Measurements from ENCODE around the gene CCDC3.
"Not testable (repeated sequence)": the region's sequence is repeated elsewhere in the genome, so short reads cannot be mapped to it uniquely, and the experiment has no call there.

CCDC3 gene

DNA sequence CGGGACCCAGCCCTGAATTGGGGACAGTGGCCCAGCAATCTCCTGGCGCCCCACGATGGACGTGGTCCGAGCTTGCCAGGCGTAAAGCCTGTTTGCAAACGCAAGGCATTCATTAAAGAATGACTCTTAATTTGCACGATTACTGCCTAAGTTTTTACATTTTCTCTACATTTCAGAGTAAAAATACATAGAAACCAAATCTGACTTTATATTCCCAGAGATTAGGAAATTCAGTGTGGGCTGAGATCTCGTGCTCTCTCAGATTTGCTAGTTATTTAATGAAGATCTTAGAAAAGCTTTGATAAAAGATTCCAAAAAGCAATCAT is 337 bp upstream of the CCDC3 start:
- peak overlapping the region; percentile 17 for H3K4me3 ChIP-seq (replicated peaks; ENCODE audit: low read depth, low read length)
- no peak for DNase-seq (ENCODE audit: low read depth)
- TF ChIP-seq, protein P1, sequence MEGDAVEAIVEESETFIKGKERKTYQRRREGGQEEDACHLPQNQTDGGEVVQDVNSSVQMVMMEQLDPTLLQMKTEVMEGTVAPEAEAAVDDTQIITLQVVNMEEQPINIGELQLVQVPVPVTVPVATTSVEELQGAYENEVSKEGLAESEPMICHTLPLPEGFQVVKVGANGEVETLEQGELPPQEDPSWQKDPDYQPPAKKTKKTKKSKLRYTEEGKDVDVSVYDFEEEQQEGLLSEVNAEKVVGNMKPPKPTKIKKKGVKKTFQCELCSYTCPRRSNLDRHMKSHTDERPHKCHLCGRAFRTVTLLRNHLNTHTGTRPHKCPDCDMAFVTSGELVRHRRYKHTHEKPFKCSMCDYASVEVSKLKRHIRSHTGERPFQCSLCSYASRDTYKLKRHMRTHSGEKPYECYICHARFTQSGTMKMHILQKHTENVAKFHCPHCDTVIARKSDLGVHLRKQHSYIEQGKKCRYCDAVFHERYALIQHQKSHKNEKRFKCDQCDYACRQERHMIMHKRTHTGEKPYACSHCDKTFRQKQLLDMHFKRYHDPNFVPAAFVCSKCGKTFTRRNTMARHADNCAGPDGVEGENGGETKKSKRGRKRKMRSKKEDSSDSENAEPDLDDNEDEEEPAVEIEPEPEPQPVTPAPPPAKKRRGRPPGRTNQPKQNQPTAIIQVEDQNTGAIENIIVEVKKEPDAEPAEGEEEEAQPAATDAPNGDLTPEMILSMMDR (IDR thresholded peaks at IDR 0.05; ENCODE audit: low read length, missing control alignments), result no peak

DNA sequence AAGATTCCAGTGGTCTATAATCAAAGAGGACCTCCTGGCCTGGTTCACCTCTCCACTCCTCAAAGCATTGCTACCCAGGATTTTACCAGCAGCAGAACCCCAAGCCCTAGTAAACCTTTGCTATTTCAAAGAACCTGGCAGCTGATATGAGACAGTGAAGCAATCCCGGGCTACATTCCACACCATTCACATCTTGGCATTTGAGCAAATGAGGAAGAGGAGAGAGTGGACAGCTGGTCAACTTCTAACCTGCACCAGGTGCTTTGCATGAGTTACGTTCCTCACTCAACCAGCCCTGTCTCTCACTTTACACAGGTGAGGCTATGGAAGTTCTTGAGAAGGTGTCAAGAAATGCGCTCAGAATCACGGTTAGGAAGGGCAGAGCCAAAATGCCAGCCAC is 1.1 kb downstream of the CCDC3 start:
- no peak overlapping the region for H3K4me3 ChIP-seq (replicated peaks; ENCODE audit: low read depth, low read length)
- no peak for DNase-seq (ENCODE audit: low read depth)
- TF ChIP-seq, protein P1 (IDR thresholded peaks at IDR 0.05; ENCODE audit: low read length, missing control alignments), result no peak

DNA sequence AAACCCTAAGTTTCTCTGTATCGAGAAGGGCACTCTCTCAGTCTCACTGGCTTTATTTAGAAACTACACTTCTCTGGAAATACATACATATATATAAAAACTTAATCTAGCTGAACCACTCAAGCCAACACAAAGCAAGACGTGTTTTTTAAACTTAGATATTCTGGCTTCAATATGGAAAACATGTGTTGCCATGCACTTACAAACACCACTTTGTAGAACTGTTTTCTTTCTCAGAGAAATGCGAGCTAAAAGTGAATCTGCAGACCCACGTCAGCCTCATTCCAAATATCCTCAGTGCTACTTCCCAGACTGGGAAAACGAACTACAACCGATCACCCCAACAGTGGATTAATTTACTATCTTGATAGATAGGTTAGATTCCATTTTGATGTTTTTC is 1.7 kb downstream of the CCDC3 start:
- DNase-seq (ENCODE audit: low read depth), result no peak

DNA sequence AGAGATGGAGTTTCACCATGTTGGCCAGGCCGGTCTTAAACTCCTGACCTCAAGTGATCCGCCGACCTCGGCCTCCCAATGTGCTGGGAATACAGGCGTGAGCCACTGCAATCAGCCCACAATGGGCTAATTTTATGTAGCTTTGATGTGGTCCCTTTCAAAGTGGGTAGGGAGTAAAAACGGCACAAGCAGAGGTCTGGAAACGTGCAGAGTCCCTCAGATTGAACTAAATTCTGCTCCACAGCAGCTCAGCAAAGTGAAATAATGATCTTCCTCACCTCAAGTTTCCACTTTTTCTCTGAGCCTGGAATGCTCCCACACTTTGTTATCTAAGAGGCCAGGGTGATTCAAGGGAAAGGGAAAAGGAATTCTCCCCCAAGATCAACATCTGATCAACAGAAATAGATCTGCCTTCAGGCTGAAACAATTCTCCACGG is 6.1 kb downstream of the CCDC3 start:
- DNase-seq (ENCODE audit: low read depth), result no peak
- H3K4me3 ChIP-seq (replicated peaks; ENCODE audit: low read depth, low read length), result no peak overlapping the region
- TF ChIP-seq, protein P1 (IDR thresholded peaks at IDR 0.05; ENCODE audit: low read length, missing control alignments), result no peak

More for the DNA sequence above, 1.7 kb downstream of the CCDC3 start:
- TF ChIP-seq, protein P1 (IDR thresholded peaks at IDR 0.05; ENCODE audit: low read length, missing control alignments), result no peak
- no peak overlapping the region for H3K4me3 ChIP-seq (replicated peaks; ENCODE audit: low read depth, low read length)

DNA sequence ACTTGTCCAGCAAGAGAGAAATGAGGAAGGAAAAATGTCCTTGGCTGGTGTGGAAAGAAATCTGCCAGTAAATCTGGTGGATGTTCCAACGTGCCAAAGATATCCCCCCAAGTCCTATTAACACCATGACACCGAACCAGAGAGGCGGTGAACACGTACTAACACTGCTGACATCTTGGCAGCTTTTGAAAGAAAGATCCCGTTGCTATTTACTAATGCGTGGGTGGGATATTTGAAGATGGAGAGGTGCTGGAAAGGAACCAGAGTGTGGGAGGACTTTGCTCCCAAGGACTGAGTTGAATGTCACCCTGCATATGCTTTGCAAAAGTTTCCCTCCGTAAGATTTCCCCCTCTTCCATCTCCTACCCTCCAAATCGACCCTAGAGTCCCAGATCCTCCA is 7.9 kb downstream of the CCDC3 start:
- DNase-seq (ENCODE audit: low read depth), result no peak
- no peak overlapping the region for H3K4me3 ChIP-seq (replicated peaks; ENCODE audit: low read depth, low read length)
- TF ChIP-seq, protein P1 (IDR thresholded peaks at IDR 0.05; ENCODE audit: low read length, missing control alignments), result no peak

DNA sequence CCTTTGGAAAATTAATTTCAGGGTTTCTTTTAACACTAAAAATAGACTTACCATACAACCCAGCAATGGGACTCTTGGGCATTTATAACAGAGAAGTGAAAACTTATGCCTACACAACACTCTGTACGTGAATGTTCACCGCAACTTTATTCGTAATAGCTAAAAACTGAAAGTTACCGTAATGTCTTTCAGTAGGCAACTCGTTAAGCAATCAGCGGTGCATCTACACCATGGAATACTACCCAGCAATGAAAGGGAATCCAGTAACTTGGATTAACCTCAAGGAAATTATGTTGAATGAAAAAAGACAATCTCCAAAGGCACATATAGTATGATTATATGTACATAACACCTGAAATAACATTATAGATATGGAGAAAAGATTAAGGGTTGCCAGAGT is 16.2 kb downstream of the CCDC3 start:
- no peak for DNase-seq (ENCODE audit: low read depth)
- TF ChIP-seq, protein P1 (IDR thresholded peaks at IDR 0.05; ENCODE audit: low read length, missing control alignments), result no peak
- no peak overlapping the region for H3K4me3 ChIP-seq (replicated peaks; ENCODE audit: low read depth, low read length)

DNA sequence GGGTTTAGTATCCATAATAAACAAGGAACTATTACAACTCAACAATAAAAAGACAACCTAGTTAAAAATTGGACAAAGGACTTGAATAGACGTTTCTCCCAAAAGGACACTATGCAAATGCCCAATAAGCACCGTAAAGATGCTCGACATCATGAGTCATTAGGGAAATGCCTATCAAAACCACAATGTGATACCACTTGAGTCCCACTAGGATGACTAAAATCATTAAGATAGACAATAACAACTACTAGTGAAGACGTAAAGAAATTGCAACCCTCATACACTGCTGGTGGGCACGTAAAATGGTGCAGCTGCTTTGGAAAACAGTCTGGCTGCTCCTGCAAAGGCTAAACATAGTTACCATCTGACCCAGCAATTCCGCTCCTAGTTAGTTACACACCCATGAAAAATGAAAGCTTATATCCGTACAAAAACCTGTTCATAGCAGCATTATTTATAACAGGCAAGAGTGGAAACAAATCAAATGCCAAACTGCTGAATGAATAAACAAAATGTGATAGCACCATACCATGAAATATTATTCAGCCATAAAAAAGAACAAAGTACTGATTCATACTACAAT is 17.3 kb downstream of the CCDC3 start:
- TF ChIP-seq, protein P1 (IDR thresholded peaks at IDR 0.05; ENCODE audit: low read length, missing control alignments), result no peak
- DNase-seq (ENCODE audit: low read depth), result peak; percentile 58
- no peak overlapping the region for H3K4me3 ChIP-seq (replicated peaks; ENCODE audit: low read depth, low read length)

DNA sequence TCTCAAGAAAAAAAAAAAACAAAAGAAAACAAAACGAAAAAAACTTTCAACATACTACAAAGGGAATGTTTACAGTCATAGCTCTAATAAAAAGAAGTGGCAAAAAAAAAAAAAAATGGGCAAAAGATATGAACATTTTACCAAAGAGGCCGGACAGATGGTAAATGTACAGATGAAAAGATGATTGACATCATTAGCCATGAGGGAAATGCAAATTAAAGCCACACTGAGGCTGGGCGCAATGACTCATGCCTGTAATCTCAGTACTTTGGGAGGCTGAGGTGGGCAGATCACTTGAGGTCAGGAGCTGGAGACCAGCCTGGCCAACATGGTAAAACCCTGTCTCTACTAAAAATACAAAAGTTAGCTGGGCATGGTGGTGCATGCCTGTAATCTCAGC is 17.9 kb downstream of the CCDC3 start:
- DNase-seq (ENCODE audit: low read depth); H3K4me3 ChIP-seq (replicated peaks; ENCODE audit: low read depth, low read length): not testable (repeated sequence)

All from fibroblast of pulmonary artery (primary cell).